SK-MEL-5 (cell line): ENCODE data around the gene CFAP45. TPM values are rescaled to one million over a fixed set of nuclear protein-coding genes. Genes with fewer than 3 reads are reported as not detected.

Experiments
- DNase-seq: peaks from one replicate; pipeline ENCODE4 v3.0.0-alpha.2; 2016; ENCODE audit warnings: low read depth, low spot score
- in situ Hi-C: cut with HindIII; loops from 2 replicates; pipeline ENCODE4 v1.10.0; 2016; ENCODE audit warnings: low sequenced_read_pairs, high pct_unique_total_duplicates, low pct_unique_long_range_greater_than_20kb
- total RNA-seq: library from RNA; depleted of rRNA; stranded (reverse); fragments of >200 nt; shearing (Covaris generic); gene quantifications from 2 replicates; pipeline ENCODE4 v1.2.3, GENCODE V29; 2014

The CFAP45 gene
- total RNA-seq, 1 experiment from 2014 or later, result 0.13 TPM

- DNase-seq, result no peak
- in situ Hi-C loops, result loop anchor here (25.0 kb wide), 1 partner anchor 109 kb away; the partner anchor contains the start of gene DUSP23
Observed at GRCh38 chr1:159895836-159896545, 4.0 kb downstream of the CFAP45 start.

GRCh38 chr1:159895286-159895685 lies 4.7 kb downstream of the CFAP45 start:
- in situ Hi-C loops, result loop anchor here (25.0 kb wide), 1 partner anchor 108 kb away; the partner anchor contains the start of gene DUSP23
- no peak for DNase-seq

- DNase-seq, result no peak
- in situ Hi-C loops, result loop anchor here (25.0 kb wide), 1 partner anchor 106 kb away; the partner anchor contains the start of gene DUSP23
Observed at GRCh38 chr1:159892944-159893343, 7.0 kb downstream of the CFAP45 start.

DNA sequence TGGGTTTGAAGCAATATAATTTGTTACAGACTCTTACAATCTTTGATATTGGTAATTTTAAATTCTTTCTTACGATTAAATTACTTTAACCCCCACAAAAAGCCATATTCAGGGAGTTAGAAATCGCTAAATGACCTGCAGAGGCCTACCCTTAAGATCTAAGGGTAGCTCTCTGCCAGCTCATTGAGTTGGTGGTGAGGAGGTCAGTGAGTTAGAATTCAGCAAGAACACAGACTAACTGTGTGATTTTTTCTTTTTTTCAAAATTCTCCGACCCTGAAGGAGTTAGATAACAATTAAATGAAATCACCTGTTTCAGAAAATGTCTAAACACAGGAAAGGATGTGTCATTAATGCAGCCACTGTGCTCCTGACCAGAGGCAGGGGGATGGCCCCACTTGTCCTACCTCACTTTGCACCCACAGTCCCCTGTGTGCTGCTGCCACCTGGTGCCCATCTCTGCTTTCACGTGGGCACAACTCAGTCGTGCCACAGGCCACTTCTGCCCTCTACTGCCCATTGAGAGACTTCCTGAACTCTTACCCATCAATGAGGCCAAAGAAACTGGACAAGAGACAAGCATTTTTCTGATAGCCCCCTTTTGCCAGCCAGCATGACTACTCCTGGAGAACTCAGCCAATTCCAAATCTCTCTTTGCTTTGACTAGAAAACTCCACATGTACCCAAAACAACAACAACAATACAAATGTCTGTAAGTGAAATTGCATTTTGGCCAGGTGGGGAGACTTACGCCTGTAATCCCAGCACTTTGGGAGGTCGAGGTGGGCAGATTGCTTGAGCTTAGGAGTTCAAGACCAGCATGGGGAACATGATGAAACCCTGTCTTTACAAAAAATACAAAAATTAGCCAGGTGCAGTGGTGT lies 8.4 kb downstream of the CFAP45 start:
- in situ Hi-C loops, result loop anchor here (25.0 kb wide), 1 partner anchor 104 kb away; the partner anchor contains the start of gene DUSP23
- DNase-seq, result peak; percentile 92

- no peak for DNase-seq
- in situ Hi-C loops, result loop anchor here (25.0 kb wide), 1 partner anchor 103 kb away; the partner anchor contains the start of gene DUSP23
Observed at GRCh38 chr1:159890390-159890789, 9.6 kb downstream of the CFAP45 start.

- peak; percentile 33 for DNase-seq
- in situ Hi-C loops, result loop anchor here (25.0 kb wide), 1 partner anchor 103 kb away; the partner anchor contains the start of gene DUSP23
Observed at GRCh38 chr1:159889821-159890252, 10.1 kb downstream of the CFAP45 start.

GRCh38 chr1:159889202-159889601 lies 10.8 kb downstream of the CFAP45 start:
- DNase-seq, result no peak
- in situ Hi-C loops, result loop anchor here (25.0 kb wide), 1 partner anchor 102 kb away; the partner anchor contains the start of gene DUSP23

DNA sequence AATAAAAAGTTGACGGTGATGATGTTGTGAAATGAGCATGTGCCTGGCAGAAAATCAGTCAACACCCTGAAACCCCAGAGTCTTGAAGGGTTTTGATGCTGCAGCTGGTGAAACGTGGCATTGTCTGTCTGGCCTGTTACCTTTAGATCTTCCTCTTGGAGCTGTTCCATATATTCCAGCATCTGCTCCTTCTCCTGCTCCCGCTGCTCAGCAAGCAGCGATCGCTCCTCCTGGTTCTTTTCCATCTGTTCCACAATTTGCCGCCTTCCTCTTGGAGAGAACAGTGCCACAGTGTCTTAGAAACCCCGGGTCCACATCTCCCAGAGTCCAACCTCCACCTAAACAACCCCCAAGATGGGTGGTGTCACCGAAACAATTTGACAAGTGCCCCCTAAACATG lies 15.7 kb downstream of the CFAP45 start:
- DNase-seq, result no peak
- in situ Hi-C loops, result loop anchor here (25.0 kb wide), 1 partner anchor 97 kb away; the partner anchor contains the start of gene DUSP23

DNA sequence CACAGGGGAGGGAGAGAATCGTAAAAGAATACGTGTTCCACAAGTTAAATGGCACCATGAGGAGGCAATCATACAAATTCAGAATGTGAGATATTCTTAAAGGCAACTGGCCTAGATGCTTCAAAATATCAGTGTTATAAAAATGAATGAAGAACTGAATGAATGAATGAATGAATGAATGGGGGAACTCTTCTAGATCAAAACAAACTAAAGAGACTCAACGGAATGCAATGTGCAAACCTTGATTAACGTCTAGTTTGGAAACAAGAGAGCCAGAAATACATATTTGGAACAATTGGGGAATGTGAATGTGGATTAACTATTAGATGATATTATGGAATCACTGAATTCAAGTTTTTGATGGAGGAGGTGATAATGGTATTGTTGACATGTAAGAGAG lies 16.8 kb downstream of the CFAP45 start:
- in situ Hi-C loops, result loop anchor here (25.0 kb wide), 1 partner anchor 96 kb away; the partner anchor contains the start of gene DUSP23

GRCh38 chr1:159882527-159882862 lies 17.5 kb downstream of the CFAP45 start:
- in situ Hi-C loops, result loop anchor here (25.0 kb wide), 1 partner anchor 95 kb away; the partner anchor contains the start of gene DUSP23
- no peak for DNase-seq

More for the DNA sequence above, 16.8 kb downstream of the CFAP45 start:
- no peak for DNase-seq

GRCh38 chr1:159881622-159882526 lies 18.1 kb downstream of the CFAP45 start:
- peak; percentile 67 for DNase-seq
- in situ Hi-C loops, result loop anchor here (25.0 kb wide), 1 partner anchor 95 kb away; the partner anchor contains the start of gene DUSP23

- in situ Hi-C loops, result loop anchor here (25.0 kb wide), 1 partner anchor 93 kb away; the partner anchor contains the start of gene DUSP23
- no peak for DNase-seq
Observed at GRCh38 chr1:159880430-159880829, 19.5 kb downstream of the CFAP45 start.

- DNase-seq, result no peak
- in situ Hi-C loops, result loop anchor here (25.0 kb wide), 1 partner anchor 93 kb away; the partner anchor contains the start of gene DUSP23
Observed at GRCh38 chr1:159879977-159880376, 20.0 kb downstream of the CFAP45 start.

DNA sequence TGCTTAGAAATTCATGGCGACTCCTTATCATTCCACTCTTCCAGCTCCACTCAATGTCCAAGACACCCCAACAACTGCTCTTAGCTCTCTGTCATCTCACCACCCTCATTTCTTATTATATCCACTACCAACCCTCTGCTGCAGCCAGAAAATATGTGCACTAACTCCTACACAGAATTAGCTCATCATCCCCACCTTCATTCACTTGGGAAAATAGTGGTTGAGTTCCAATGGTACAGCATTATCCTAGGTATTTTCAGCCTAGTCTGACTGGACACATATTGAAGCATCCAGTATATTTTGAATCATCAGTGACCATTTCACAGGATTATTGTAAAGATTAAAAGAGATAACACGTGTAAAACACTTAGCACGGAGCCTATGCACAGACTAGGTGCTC lies 20.8 kb downstream of the CFAP45 start:
- no peak for DNase-seq
- in situ Hi-C loops, result loop anchor here (25.0 kb wide), 1 partner anchor 92 kb away; the partner anchor contains the start of gene DUSP23

DNA sequence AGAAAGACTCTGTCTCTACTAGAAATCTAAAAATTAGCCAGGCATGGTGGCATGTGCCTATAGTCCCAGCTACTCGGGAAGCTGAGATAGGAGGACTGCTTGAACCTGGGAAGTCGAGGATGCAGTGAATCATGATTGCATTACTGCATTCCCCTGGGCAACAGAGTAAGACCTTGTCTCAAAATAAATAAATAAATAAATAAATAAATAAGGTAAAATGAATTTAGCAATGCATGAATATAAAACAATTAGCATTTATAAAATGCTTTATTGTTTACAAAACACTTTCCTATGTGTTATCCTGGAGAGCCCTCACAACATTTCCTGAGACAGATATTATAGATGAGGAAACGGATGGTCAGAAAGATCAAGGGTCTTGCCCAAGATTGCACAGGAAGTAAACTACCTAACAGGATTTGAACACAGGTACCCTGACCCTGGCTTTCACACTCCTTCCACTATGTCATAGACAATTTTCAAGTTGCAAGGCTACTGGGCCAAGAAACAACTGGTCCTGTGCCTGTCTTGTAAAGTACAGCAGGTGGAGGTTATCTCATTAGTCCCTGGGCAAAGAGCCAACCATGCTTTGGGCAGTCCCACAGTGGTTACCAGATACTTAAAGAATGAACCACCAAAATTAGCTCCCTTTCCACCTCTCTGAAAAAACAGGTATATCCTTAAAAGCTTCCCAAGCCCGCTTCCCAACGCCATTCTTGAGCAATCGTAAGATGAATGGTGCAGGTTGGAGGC lies 22.1 kb downstream of the CFAP45 start:
- in situ Hi-C loops, result loop anchor here (25.0 kb wide), 1 partner anchor 91 kb away; the partner anchor contains the start of gene DUSP23
- no peak for DNase-seq

- no peak for DNase-seq
- in situ Hi-C loops, result no loop called here
Observed at GRCh38 chr1:159873530-159874143, 26.3 kb downstream of the CFAP45 start.
